ENCODE measurements around the gene AFF3.

The AFF3 gene

GRCh38 chr2:100039291-100039980, 103.0 kb downstream of the AFF3 start:
- DNase-seq: no peak

GRCh38 chr2:100038011-100038410, 104.4 kb downstream of the AFF3 start:
- DNase-seq: peak; percentile 62

- DNase-seq: no peak
Measured at GRCh38 chr2:100036793-100037192, 105.6 kb downstream of the AFF3 start.

GRCh38 chr2:100036026-100036425, 106.4 kb downstream of the AFF3 start:
- no peak for DNase-seq

- DNase-seq: no peak
Measured at GRCh38 chr2:100034431-100034830, 108.0 kb downstream of the AFF3 start.

- no peak for DNase-seq
Measured at GRCh38 chr2:100033976-100034375, 108.4 kb downstream of the AFF3 start.

- DNase-seq: no peak
Measured at GRCh38 chr2:100031604-100032003, 110.8 kb downstream of the AFF3 start.

GRCh38 chr2:100029460-100029859, 112.9 kb downstream of the AFF3 start:
- DNase-seq: no peak

GRCh38 chr2:100021791-100022340, 120.5 kb downstream of the AFF3 start:
- no peak for DNase-seq

- DNase-seq: no peak
Measured at GRCh38 chr2:100019499-100019898, 122.9 kb downstream of the AFF3 start.

- DNase-seq: no peak
Measured at GRCh38 chr2:100018341-100019193, 123.8 kb downstream of the AFF3 start.

- DNase-seq: no peak
Measured at GRCh38 chr2:100017633-100018032, 124.8 kb downstream of the AFF3 start.

- no peak for DNase-seq
Measured at GRCh38 chr2:100016756-100017155, 125.6 kb downstream of the AFF3 start.

GRCh38 chr2:100015849-100016248, 126.5 kb downstream of the AFF3 start:
- DNase-seq: no peak

GRCh38 chr2:100013892-100014677, 128.3 kb downstream of the AFF3 start:
- DNase-seq: no peak

- DNase-seq: no peak
Measured at GRCh38 chr2:100012561-100012960, 129.8 kb downstream of the AFF3 start.

GRCh38 chr2:100011272-100011731, 131.1 kb downstream of the AFF3 start:
- DNase-seq: no peak

- DNase-seq: no peak
Measured at GRCh38 chr2:100010606-100011005, 131.8 kb downstream of the AFF3 start.

- no peak for DNase-seq
Measured at GRCh38 chr2:100009743-100010142, 132.6 kb downstream of the AFF3 start.

- no peak for DNase-seq
Measured at GRCh38 chr2:100008956-100009355, 133.4 kb downstream of the AFF3 start.

- DNase-seq: no peak
Measured at GRCh38 chr2:100006516-100006915, 135.9 kb downstream of the AFF3 start.

GRCh38 chr2:100004959-100005387, 137.4 kb downstream of the AFF3 start:
- DNase-seq: no peak

- DNase-seq: no peak
Measured at GRCh38 chr2:100004348-100004884, 138.0 kb downstream of the AFF3 start.
